ENCODE data around the gene EXOSC7.

The EXOSC7 gene

GRCh38 chr3:44976002-44976815, at the start of gene EXOSC7, which contains the start of gene ZDHHC3:
Gene EXOSC7, plus strand, starts transcription at chr3:44976244. Its CDS starts 34 bp downstream, at chr3:44976278.
Gene ZDHHC3, minus strand, starts transcription at chr3:44976174. Its CDS starts 16,738 bp downstream, at chr3:44959436.
- POLR2A ChIA-PET, result interaction anchor here (0.9 to 1.8 kb wide), 3 partner anchors 11 to 532 kb away, joined by 3 to 7 read pairs (median 3); no protein-coding TSS in a partner anchor
- CTCF ChIA-PET, result interaction anchor here (1.2 to 3.5 kb wide), 5 partner anchors 12 to 62 kb away, joined by 3 to 24 read pairs (median 7); no protein-coding TSS in a partner anchor
- H3K4me3 ChIP-seq (ENCODE audit: low read depth, low read length), result peak within 1 kb of the TSS; percentile 96
- TF ChIP-seq CTCF (IDR thresholded peaks at IDR 0.05; ENCODE audit: insufficient read depth, low read length, missing control alignments), result no peak
- DNase-seq (ENCODE audit: low read depth, low spot score), result no peak

- no peak for TF ChIP-seq CTCF (IDR thresholded peaks at IDR 0.05; ENCODE audit: insufficient read depth, low read length, missing control alignments)
- no peak for DNase-seq (ENCODE audit: low read depth, low spot score)
- POLR2A ChIA-PET, result no interaction called here
- CTCF ChIA-PET, result interaction anchor here (1.0 to 7.3 kb wide), 3 partner anchors 11 to 18 kb away, joined by 3 to 71 read pairs (median 3); no protein-coding TSS in a partner anchor
- H3K4me3 ChIP-seq (ENCODE audit: low read depth, low read length), result no peak overlapping the region
Measured at GRCh38 chr3:44926921-44927320, 49.1 kb upstream of the EXOSC7 start.

GRCh38 chr3:44927371-44927770, 48.7 kb upstream of the EXOSC7 start:
- H3K4me3 ChIP-seq (ENCODE audit: low read depth, low read length), result no peak overlapping the region
- TF ChIP-seq CTCF (IDR thresholded peaks at IDR 0.05; ENCODE audit: insufficient read depth, low read length, missing control alignments), result no peak
- ChIA-PET CTCF (interaction anchor here (1.0 to 7.3 kb wide), 3 partner anchors 11 to 17 kb away, joined by 3 to 71 read pairs (median 3); no protein-coding TSS in a partner anchor), POLR2A (no interaction called here)
- DNase-seq (ENCODE audit: low read depth, low spot score), result no peak

- POLR2A ChIA-PET, result no interaction called here
- no peak overlapping the region for H3K4me3 ChIP-seq (ENCODE audit: low read depth, low read length)
- CTCF ChIA-PET, result interaction anchor here (7.3 kb wide), 1 partner anchor 16 kb away, joined by 71 read pairs; no protein-coding TSS in a partner anchor
- no peak for DNase-seq (ENCODE audit: low read depth, low spot score)
- no peak for TF ChIP-seq CTCF (IDR thresholded peaks at IDR 0.05; ENCODE audit: insufficient read depth, low read length, missing control alignments)
Measured at GRCh38 chr3:44929782-44930181, 46.3 kb upstream of the EXOSC7 start.

- no peak for DNase-seq (ENCODE audit: low read depth, low spot score)
- TF ChIP-seq CTCF (IDR thresholded peaks at IDR 0.05; ENCODE audit: insufficient read depth, low read length, missing control alignments), result no peak
- ChIA-PET CTCF (interaction anchor here (1.5 kb wide), 1 partner anchor 17 kb away, joined by 7 read pairs; no protein-coding TSS in a partner anchor), POLR2A (no interaction called here)
- no peak overlapping the region for H3K4me3 ChIP-seq (ENCODE audit: low read depth, low read length)
Measured at GRCh38 chr3:44930911-44931310, 45.1 kb upstream of the EXOSC7 start.

GRCh38 chr3:44931791-44932190, 44.3 kb upstream of the EXOSC7 start:
- CTCF ChIA-PET, result interaction anchor here (1.5 kb wide), 1 partner anchor 18 kb away, joined by 7 read pairs; no protein-coding TSS in a partner anchor
- no peak for TF ChIP-seq CTCF (IDR thresholded peaks at IDR 0.05; ENCODE audit: insufficient read depth, low read length, missing control alignments)
- POLR2A ChIA-PET, result no interaction called here
- no peak for DNase-seq (ENCODE audit: low read depth, low spot score)
- no peak overlapping the region for H3K4me3 ChIP-seq (ENCODE audit: low read depth, low read length)

Data from AG04449 (cell line).